Progenitor cell of endocrine pancreas (in vitro differentiated cells): ENCODE measurements around the gene SCN2A. TPM values are rescaled to one million over a fixed set of nuclear protein-coding genes. Genes with fewer than 3 reads are reported as not detected.

Source experiments
- DNase-seq: peaks from one replicate; pipeline ENCODE4 v3.0.0; 2021; ENCODE audit warnings: low spot score; ENCODE audit not compliant: unreplicated experiment
- H3K27ac Mint-ChIP-seq: 2 replicates; pipeline ENCODE4 v1.8.0; 2021; ENCODE audit warnings: mild to moderate bottlenecking, moderate library complexity, mixed read lengths
- H3K27me3 Mint-ChIP-seq: 2 replicates; pipeline ENCODE4 v1.8.0; 2021; ENCODE audit warnings: mixed read lengths
- H3K36me3 Mint-ChIP-seq: 2 replicates; pipeline ENCODE4 v1.8.0; 2022; ENCODE audit warnings: mixed read lengths; ENCODE audit not compliant: insufficient read depth
- H3K4me1 Mint-ChIP-seq: 2 replicates; pipeline ENCODE4 v1.8.0; 2021; ENCODE audit warnings: low read depth, mixed read lengths
- H3K4me3 Mint-ChIP-seq: 2 replicates; pipeline ENCODE4 v1.8.0; 2021; ENCODE audit warnings: low read depth, mild to moderate bottlenecking, moderate library complexity, mixed read lengths
- H3K9me3 Mint-ChIP-seq: 2 replicates; pipeline ENCODE4 v1.8.0; 2021; ENCODE audit warnings: low read depth, mixed read lengths
- total RNA-seq: library from RNA; stranded (reverse); gene quantifications from 2 replicates; pipeline ENCODE4 v1.2.1, GENCODE V29; 2021
- TF ChIP-seq, protein P1 (sequence below): fragments of 200-600 bp; sonication (generic); IDR thresholded peaks from one replicate; pipeline ENCODE4 v1.5.0; 2021; ENCODE audit warnings: antibody characterized with exemption, mild to moderate bottlenecking; ENCODE audit not compliant: unreplicated experiment

The SCN2A gene
- total RNA-seq, 1 donor from 2014 or later, result 0.86 TPM

DNA sequence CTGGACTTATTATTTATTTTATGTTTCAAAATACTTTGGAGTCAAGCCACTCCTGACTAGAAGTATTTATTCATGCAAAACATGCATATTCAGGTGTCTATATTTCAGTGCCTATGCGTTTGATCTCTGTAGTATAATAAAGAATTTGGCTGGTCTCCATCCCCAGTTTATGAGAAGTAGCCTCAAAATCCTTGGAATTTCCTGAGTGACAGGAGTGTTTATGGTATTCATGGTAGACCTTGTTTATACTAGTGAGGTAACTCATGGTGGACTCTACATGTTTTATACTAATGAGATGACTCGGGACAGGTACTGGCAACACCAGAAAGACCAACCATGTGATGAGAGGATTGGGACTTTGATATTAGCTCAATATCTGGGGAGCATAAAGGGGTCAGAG, 186.3 kb downstream of the SCN2A start:
- TF ChIP-seq, protein P1, sequence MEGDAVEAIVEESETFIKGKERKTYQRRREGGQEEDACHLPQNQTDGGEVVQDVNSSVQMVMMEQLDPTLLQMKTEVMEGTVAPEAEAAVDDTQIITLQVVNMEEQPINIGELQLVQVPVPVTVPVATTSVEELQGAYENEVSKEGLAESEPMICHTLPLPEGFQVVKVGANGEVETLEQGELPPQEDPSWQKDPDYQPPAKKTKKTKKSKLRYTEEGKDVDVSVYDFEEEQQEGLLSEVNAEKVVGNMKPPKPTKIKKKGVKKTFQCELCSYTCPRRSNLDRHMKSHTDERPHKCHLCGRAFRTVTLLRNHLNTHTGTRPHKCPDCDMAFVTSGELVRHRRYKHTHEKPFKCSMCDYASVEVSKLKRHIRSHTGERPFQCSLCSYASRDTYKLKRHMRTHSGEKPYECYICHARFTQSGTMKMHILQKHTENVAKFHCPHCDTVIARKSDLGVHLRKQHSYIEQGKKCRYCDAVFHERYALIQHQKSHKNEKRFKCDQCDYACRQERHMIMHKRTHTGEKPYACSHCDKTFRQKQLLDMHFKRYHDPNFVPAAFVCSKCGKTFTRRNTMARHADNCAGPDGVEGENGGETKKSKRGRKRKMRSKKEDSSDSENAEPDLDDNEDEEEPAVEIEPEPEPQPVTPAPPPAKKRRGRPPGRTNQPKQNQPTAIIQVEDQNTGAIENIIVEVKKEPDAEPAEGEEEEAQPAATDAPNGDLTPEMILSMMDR, result no peak
- H3K9me3 Mint-ChIP-seq, result peaks cover 10% of the 10 kb centered on the region
- H3K27me3 Mint-ChIP-seq, result no peaks in the 10 kb centered on the region
- H3K4me3 Mint-ChIP-seq, result no peak overlapping the region
- no peaks in the 10 kb centered on the region for H3K4me1 Mint-ChIP-seq
- H3K36me3 Mint-ChIP-seq, result no peaks in the 10 kb centered on the region
- H3K27ac Mint-ChIP-seq, result no peak overlapping the region
- DNase-seq, result no peak

DNA sequence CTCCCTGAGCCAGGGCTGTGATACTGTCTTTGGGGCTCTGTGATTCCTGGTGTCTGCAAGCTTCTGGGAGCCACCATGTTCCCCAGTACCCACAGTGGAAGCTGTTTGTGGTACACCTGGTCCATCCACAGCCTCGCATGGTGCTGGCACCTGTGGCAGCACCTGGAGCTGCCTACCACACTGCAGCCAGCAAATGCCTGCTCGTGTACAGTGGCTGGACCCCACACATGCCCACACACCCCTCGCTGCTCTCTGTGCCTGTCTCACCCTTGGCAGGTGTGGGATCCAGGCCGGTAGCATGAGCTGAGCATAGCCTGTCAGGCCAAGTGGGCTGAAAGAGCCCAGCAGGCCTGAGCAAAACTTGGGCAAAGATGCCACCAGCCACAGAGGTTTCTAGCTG, 188.5 kb downstream of the SCN2A start:
- Mint-ChIP-seq H3K27me3 (no peaks in the 10 kb centered on the region), H3K4me3 (no peak overlapping the region), H3K36me3 (no peaks in the 10 kb centered on the region), H3K9me3 (peaks cover 3% of the 10 kb centered on the region), H3K4me1 (no peaks in the 10 kb centered on the region), H3K27ac (no peak overlapping the region)
- TF ChIP-seq, protein P1, result no peak
- no peak for DNase-seq

DNA sequence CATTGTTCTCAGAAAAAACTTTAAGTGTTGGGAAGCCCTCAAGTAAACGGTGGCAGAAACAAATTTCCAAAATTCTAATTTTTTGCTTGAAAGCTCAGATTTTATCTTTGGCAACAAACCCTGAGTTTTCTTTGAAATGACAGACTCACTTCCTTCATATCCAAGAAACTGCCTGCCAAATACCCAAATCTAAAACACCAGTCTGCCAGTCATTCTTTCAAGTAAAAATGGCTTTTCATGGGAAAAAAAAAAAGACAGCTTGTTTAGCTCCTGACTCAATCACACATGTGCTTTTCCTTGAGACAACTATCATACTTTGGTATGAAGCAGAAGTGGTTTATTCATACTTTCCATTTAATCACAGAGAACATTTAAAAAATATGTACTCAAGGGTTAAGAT, 189.7 kb downstream of the SCN2A start:
- Mint-ChIP-seq H3K4me3 (no peak overlapping the region), H3K27me3 (no peaks in the 10 kb centered on the region), H3K4me1 (no peaks in the 10 kb centered on the region), H3K36me3 (no peaks in the 10 kb centered on the region), H3K27ac (no peak overlapping the region), H3K9me3 (no peaks in the 10 kb centered on the region)
- TF ChIP-seq, protein P1, result no peak
- no peak for DNase-seq

DNA sequence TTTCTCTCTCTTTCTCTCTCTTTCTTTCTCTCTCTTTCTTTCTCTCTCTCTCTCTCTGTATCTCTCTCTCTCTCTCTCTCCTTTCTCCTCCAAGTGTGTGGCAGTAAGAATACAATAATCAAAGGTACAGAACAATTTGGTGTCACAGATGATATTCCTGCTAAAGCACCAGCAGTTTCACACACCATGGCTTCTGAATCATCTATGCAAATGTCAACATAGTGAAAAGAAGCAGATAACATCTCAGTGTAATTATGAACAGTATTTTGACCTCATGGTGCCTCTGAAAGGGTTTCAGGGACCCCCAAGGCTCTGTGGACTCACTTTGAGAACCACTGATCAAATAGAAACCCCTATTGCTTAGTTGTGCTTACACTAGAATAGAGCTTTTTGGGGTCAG, 191.8 kb downstream of the SCN2A start:
- H3K4me1 Mint-ChIP-seq, result no peaks in the 10 kb centered on the region
- H3K27ac Mint-ChIP-seq, result no peak overlapping the region
- no peaks in the 10 kb centered on the region for H3K9me3 Mint-ChIP-seq
- DNase-seq, result no peak
- no peak overlapping the region for H3K4me3 Mint-ChIP-seq
- no peaks in the 10 kb centered on the region for H3K36me3 Mint-ChIP-seq
- H3K27me3 Mint-ChIP-seq, result no peaks in the 10 kb centered on the region
- TF ChIP-seq, protein P1, result no peak

DNA sequence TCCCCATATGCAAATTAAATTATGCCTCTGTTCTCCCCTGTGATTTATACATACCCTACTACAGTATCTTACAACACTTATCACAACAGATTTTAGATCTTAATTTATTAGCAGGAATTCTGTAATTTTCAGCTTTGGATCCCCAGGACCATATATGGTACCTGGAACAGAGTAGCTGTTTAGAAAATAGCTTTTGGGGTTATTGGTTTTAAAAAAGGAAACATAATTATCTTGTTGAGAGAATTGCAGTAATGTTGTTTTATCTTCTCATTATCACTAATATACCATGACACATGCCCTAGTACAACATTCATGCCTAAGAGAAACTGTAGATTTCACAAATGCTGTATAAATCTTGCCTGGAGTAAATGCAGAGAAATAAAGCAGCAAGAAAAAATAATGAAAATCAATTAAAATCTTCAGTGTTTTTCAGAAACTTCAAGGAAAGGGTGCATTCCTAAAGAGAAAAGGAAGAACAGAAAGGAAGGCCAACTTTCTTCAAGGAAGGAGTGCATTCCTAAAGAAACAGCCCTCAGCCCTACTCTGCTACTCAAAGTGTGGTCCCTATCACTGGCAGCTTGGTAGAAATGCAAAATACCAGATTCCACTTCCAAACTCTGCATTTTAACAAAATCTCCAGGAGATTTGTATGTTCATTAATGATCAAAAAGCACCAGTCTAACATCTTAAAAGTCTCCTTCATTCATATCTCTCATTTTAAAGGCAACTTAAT, 193.2 kb downstream of the SCN2A start:
- Mint-ChIP-seq H3K9me3 (no peaks in the 10 kb centered on the region), H3K4me1 (no peaks in the 10 kb centered on the region), H3K4me3 (no peak overlapping the region), H3K27me3 (no peaks in the 10 kb centered on the region), H3K27ac (no peak overlapping the region), H3K36me3 (no peaks in the 10 kb centered on the region)
- TF ChIP-seq, protein P1, result no peak
- DNase-seq, result no peak
